Measurements from ENCODE around the gene ARID1B.

ARID1B gene

DNA sequence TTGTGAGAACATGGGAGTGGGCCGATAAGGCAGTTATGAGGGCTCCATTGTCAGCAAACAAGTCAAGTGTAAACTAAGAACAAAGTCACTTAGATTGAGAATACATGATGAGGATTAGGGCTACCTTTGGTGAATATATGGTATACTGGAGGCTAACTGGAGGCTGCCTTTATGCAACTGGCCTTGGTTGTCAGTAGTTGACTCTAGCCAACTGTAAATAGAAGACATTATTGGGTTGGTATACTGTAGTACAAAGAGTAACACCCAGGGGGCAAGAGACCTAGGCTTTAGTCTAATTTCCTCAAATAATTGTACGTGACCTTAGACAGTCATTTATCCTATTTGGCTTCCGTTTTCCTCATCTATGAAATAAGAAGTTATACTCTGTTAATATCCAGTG, 235.2 kb downstream of the ARID1B start:
- Histone ChIP-seq H3F3A (ENCODE audit: insufficient read depth, low read length) (peaks cover 6% of the 10 kb centered on the region; the same call in 1 of the 2 replicates), H3K9me2 (ENCODE audit: low read depth, low read length) (no peaks in the 10 kb centered on the region), H3K4me3 (ENCODE audit: low read depth, low read length, poor library complexity, severe bottlenecking) (no peak overlapping the region), H3K9ac (ENCODE audit: low read length) (no peak overlapping the region), H3K36me3 (ENCODE audit: insufficient read depth, low read length) (no peaks in the 10 kb centered on the region), H3K9me3 (ENCODE audit: low read length) (no peaks in the 10 kb centered on the region), H3K27me3 (ENCODE audit: insufficient read depth, low read length) (no peaks in the 10 kb centered on the region), H3K27ac (ENCODE audit: low read depth, low read length, poor library complexity, severe bottlenecking) (no peak overlapping the region), H4K20me1 (ENCODE audit: insufficient read depth, low read length) (no peaks in the 10 kb centered on the region; the same call in 1 of the 2 replicates), H3K4me1 (ENCODE audit: insufficient read depth, low read length, severe bottlenecking) (peaks cover 29% of the 10 kb centered on the region), H2AFZ (ENCODE audit: low read length) (no peak overlapping the region), H3K4me2 (ENCODE audit: low read length) (no peak overlapping the region), H3K79me2 (ENCODE audit: insufficient read depth, low read length) (peaks cover 85% of the 10 kb centered on the region)
- no peak for TF ChIP-seq EZH2 (IDR thresholded peaks at IDR 0.05; ENCODE audit: borderline replicate concordance, low read length)
- TF ChIP-seq, protein P1, sequence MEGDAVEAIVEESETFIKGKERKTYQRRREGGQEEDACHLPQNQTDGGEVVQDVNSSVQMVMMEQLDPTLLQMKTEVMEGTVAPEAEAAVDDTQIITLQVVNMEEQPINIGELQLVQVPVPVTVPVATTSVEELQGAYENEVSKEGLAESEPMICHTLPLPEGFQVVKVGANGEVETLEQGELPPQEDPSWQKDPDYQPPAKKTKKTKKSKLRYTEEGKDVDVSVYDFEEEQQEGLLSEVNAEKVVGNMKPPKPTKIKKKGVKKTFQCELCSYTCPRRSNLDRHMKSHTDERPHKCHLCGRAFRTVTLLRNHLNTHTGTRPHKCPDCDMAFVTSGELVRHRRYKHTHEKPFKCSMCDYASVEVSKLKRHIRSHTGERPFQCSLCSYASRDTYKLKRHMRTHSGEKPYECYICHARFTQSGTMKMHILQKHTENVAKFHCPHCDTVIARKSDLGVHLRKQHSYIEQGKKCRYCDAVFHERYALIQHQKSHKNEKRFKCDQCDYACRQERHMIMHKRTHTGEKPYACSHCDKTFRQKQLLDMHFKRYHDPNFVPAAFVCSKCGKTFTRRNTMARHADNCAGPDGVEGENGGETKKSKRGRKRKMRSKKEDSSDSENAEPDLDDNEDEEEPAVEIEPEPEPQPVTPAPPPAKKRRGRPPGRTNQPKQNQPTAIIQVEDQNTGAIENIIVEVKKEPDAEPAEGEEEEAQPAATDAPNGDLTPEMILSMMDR (IDR thresholded peaks at IDR 0.05; ENCODE audit: low read length): no peak; the same call in 1 of the 2 replicates

GRCh38 chr6:157013649-157014304, 236.6 kb downstream of the ARID1B start:
- no peaks in the 10 kb centered on the region for H3K36me3 ChIP-seq (ENCODE audit: insufficient read depth, low read length)
- H3K4me3 ChIP-seq (ENCODE audit: low read depth, low read length, poor library complexity, severe bottlenecking): no peak overlapping the region
- H2AFZ ChIP-seq (ENCODE audit: low read length): no peak overlapping the region
- no peaks in the 10 kb centered on the region; the same call in 1 of the 2 replicates for H4K20me1 ChIP-seq (ENCODE audit: insufficient read depth, low read length)
- no peaks in the 10 kb centered on the region for H3K9me3 ChIP-seq (ENCODE audit: low read length)
- H3K79me2 ChIP-seq (ENCODE audit: insufficient read depth, low read length): peaks cover 86% of the 10 kb centered on the region
- peaks cover 43% of the 10 kb centered on the region for H3K4me1 ChIP-seq (ENCODE audit: insufficient read depth, low read length, severe bottlenecking)
- no peak overlapping the region for H3K4me2 ChIP-seq (ENCODE audit: low read length)
- no peaks in the 10 kb centered on the region for H3K9me2 ChIP-seq (ENCODE audit: low read depth, low read length)
- H3K27me3 ChIP-seq (ENCODE audit: insufficient read depth, low read length): no peaks in the 10 kb centered on the region
- H3F3A ChIP-seq (ENCODE audit: insufficient read depth, low read length): peaks cover 6% of the 10 kb centered on the region; the same call in 1 of the 2 replicates
- TF ChIP-seq EZH2 (IDR thresholded peaks at IDR 0.05; ENCODE audit: borderline replicate concordance, low read length): no peak
- TF ChIP-seq, protein P1 (IDR thresholded peaks at IDR 0.05; ENCODE audit: low read length): no peak
- no peak overlapping the region for H3K27ac ChIP-seq (ENCODE audit: low read depth, low read length, poor library complexity, severe bottlenecking)
- H3K9ac ChIP-seq (ENCODE audit: low read length): no peak overlapping the region

DNA sequence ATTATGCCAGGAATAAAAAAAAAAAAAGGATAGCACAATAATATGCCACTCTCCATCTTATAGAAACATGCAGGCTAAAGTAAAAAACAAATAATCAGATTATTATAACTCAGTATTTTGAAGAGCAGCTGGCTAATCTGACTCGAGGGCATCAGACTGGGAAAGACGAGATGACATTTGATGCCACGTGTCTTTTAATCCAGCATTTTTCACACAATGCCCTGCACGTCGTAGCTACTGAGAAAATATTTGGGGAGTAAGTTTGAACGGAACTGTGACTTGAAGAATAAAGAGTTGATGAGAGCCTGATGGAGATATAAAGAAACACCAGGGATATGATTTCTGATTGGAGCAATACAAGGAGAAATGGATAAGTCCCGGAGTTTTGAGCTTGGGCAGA, 237.7 kb downstream of the ARID1B start:
- Histone ChIP-seq H3K27me3 (ENCODE audit: insufficient read depth, low read length) (no peaks in the 10 kb centered on the region), H3K4me2 (ENCODE audit: low read length) (peak overlapping the region; percentile 37; the same call in 1 of the 2 replicates), H3K9me3 (ENCODE audit: low read length) (no peaks in the 10 kb centered on the region), H3K36me3 (ENCODE audit: insufficient read depth, low read length) (no peaks in the 10 kb centered on the region), H3K79me2 (ENCODE audit: insufficient read depth, low read length) (peaks cover 76% of the 10 kb centered on the region), H2AFZ (ENCODE audit: low read length) (no peak overlapping the region), H3K4me3 (ENCODE audit: low read depth, low read length, poor library complexity, severe bottlenecking) (no peak overlapping the region), H3K27ac (ENCODE audit: low read depth, low read length, poor library complexity, severe bottlenecking) (no peak overlapping the region), H3K9me2 (ENCODE audit: low read depth, low read length) (no peaks in the 10 kb centered on the region), H3F3A (ENCODE audit: insufficient read depth, low read length) (peaks cover 6% of the 10 kb centered on the region; the same call in 1 of the 2 replicates), H3K9ac (ENCODE audit: low read length) (no peak overlapping the region), H3K4me1 (ENCODE audit: insufficient read depth, low read length, severe bottlenecking) (peaks cover 54% of the 10 kb centered on the region), H4K20me1 (ENCODE audit: insufficient read depth, low read length) (no peaks in the 10 kb centered on the region)
- TF ChIP-seq, protein P1 (IDR thresholded peaks at IDR 0.05; ENCODE audit: low read length): no peak
- no peak for TF ChIP-seq EZH2 (IDR thresholded peaks at IDR 0.05; ENCODE audit: borderline replicate concordance, low read length)

All from OCI-LY1 (cell line).